ENCODE results near the gene EIF5. TPM values are rescaled to one million over a fixed set of nuclear protein-coding genes. Genes with fewer than 3 reads are reported as not detected.

The EIF5 gene
- 100 to 1,000 TPM; 434 to 457 (median 451) TPM for total RNA-seq

DNA sequence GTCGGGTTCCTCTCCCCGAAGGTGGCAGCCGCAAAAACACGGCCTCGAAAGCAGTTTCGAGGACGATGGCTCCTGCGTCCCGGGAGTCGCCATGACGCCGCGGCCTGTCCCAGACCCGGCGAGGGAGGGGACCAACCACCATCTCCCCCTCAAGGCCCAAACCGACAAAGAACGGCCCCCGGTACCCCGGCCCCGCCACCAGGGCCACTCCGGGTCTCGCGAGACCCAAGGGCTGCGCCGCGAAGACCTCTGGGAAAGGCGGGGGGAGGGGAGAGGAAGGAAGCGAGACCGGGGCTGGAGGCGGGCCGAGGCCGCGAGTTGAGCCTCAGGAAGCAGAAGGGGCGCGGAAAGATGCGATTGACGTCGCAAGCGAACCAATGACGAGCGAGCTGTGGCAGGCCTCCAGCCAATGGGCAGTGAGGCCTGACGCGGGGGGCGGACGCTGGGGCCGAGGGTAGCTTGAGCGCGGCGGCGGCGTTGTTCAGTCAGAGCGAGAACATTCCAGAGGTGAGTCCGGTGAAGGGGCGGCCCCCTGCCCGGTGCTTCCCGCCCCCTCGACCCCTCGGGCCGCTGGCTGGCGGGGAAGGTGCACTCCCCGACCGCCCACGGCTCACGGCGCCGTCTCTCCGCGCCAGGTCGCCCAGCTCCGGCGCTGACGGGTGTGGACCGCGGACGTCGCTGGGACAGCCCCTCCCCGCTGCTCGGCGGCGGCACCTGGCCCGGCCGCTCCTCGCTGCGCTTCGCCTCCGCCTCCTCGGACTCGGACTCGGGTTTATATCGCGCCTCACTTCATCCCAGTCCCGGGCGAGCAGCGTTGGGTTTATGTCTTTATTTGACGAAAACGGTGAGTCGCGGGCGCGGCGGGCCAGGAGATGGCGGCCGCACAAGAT, at the start of gene EIF5:
TSS of gene EIF5 (plus strand) at position 484 of the 890 bp plus-strand sequence. CDS start 1,624 bp downstream, outside the sequence.
- ATAC-seq (peak; percentile 88 to 89), DNase-seq (peak; percentile 98)
- Mint-ChIP-seq H3K9me3 (no peaks in the 10 kb centered on the region), H3K4me1 (ENCODE audit: low read depth) (peaks cover 41% of the 10 kb centered on the region), H3K36me3 (ENCODE audit: insufficient read depth) (peaks cover 36% of the 10 kb centered on the region), H3K27me3 (ENCODE audit: low read depth) (no peaks in the 10 kb centered on the region), H3K4me3 (peak within 1 kb of the TSS; percentile 94)

- no peaks in the 10 kb centered on the region for H3K9me3 Mint-ChIP-seq
- peaks cover 70% of the 10 kb centered on the region for H3K27me3 Mint-ChIP-seq (ENCODE audit: low read depth)
- H3K4me1 Mint-ChIP-seq (ENCODE audit: low read depth): peaks cover 6% of the 10 kb centered on the region
- no peak overlapping the region for H3K4me3 Mint-ChIP-seq
- H3K36me3 Mint-ChIP-seq (ENCODE audit: insufficient read depth): no peaks in the 10 kb centered on the region
- ATAC-seq (no peak), DNase-seq (no peak)
Measured at GRCh38 chr14:103284574-103285467, 49.2 kb upstream of the EIF5 start.

GRCh38 chr14:103286460-103286859, 47.6 kb upstream of the EIF5 start:
- Mint-ChIP-seq H3K36me3 (ENCODE audit: insufficient read depth) (no peaks in the 10 kb centered on the region), H3K27me3 (ENCODE audit: low read depth) (peaks cover 61% of the 10 kb centered on the region), H3K4me1 (ENCODE audit: low read depth) (no peaks in the 10 kb centered on the region), H3K9me3 (no peaks in the 10 kb centered on the region), H3K4me3 (no peak overlapping the region)
- ATAC-seq (no peak), DNase-seq (no peak)

DNA sequence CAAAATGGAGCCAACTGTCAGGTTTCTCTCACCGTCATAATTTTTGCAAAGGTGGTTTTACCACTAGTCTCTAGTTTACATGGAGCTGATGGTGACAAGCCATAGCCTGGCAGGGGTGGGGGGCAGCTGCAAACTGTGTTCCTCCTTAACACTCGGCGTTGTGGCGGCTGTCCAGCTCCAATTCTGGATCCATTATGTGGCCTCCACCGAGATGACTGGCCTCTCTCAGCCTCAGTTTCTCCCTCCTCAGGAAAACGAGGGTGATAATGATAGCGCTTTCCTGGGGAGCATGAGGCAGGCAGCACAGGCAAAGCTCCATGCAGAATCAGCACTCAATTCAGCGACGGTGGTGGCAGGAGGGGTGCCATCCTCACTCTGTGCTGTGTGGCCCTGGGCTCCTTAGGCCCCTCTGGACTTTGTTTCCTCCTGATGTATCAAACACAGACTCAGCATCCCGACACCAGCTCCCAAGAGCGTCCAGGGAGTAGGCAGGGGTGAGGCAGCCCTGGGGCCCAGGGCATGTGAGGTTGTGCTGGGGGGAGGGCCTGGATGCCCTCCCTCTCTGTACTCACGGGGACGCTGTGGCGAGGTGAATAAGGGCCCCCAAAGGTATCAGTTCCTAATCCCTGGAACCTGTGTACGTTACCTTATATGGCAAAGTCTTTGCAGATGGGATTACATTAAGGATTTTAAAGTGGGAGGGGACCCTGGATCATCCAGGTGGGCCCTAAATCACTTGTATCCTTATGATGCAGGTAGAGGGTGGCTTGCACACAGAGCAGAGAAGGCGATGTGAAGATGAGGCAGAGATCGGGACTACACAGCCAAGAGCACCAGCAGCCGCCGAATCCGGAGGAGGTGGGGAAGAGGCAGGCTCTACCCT, 46.8 kb upstream of the EIF5 start:
- ATAC-seq (no peak), DNase-seq (no peak)
- Mint-ChIP-seq H3K27me3 (ENCODE audit: low read depth) (peaks cover 60% of the 10 kb centered on the region), H3K36me3 (ENCODE audit: insufficient read depth) (no peaks in the 10 kb centered on the region), H3K4me1 (ENCODE audit: low read depth) (no peaks in the 10 kb centered on the region), H3K4me3 (no peak overlapping the region), H3K9me3 (no peaks in the 10 kb centered on the region)

- no peak overlapping the region for H3K4me3 Mint-ChIP-seq
- ATAC-seq (no peak), DNase-seq (no peak)
- peaks cover 4% of the 10 kb centered on the region for H3K4me1 Mint-ChIP-seq (ENCODE audit: low read depth)
- no peaks in the 10 kb centered on the region for H3K36me3 Mint-ChIP-seq (ENCODE audit: insufficient read depth)
- H3K9me3 Mint-ChIP-seq: no peaks in the 10 kb centered on the region
- H3K27me3 Mint-ChIP-seq (ENCODE audit: low read depth): peaks cover 57% of the 10 kb centered on the region
Measured at GRCh38 chr14:103288076-103288766, 45.8 kb upstream of the EIF5 start.

GRCh38 chr14:103290056-103290455, 44.0 kb upstream of the EIF5 start:
- no peaks in the 10 kb centered on the region for H3K9me3 Mint-ChIP-seq
- ATAC-seq: no peak
- DNase-seq: no peak
- peaks cover 4% of the 10 kb centered on the region for H3K4me1 Mint-ChIP-seq (ENCODE audit: low read depth)
- H3K4me3 Mint-ChIP-seq: no peak overlapping the region
- peaks cover 50% of the 10 kb centered on the region for H3K27me3 Mint-ChIP-seq (ENCODE audit: low read depth)
- H3K36me3 Mint-ChIP-seq (ENCODE audit: insufficient read depth): no peaks in the 10 kb centered on the region

DNA sequence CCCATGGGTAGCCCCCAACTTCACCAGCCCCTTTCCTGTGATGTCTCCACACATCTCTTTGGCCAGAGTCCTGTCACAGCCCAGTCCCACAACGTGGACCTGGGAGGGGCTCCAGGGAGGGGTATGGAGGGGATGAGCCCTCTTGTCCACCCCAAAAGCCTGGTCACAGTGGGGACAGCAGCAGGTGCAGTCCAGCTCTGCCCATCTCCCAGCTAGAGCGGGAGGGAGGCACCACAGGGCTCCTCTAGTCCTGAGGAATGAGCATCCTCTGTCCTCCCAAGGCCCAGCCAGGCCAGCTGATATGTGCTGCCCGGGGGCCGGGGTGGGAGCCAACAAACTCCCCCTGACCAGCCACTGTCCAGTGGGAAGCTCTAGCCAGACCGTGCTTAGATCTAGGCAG, 43.5 kb upstream of the EIF5 start:
- no peak for DNase-seq

DNA sequence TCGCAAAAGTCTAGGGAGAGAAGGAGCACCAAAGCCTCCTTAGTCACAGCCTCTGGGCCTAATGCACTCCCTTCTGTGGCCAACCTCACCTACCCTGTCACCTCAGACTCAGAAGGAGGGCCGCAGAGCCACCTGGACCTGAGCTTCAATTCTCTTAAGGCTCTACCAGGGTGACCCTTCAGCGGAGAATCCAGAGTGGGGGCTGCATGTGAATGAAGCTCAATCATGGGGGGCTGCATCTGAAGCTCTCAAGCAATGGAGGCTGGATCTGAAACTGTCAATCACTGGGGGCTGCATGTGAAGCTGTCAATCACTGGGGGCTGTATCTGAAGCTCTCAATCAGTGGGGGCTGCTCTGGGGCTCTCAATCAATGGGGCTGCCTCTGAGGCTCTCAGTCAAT, 43.1 kb upstream of the EIF5 start:
- no peak for DNase-seq
- no peaks in the 10 kb centered on the region for H3K9me3 Mint-ChIP-seq
- H3K36me3 Mint-ChIP-seq (ENCODE audit: insufficient read depth): no peaks in the 10 kb centered on the region
- H3K27me3 Mint-ChIP-seq (ENCODE audit: low read depth): peaks cover 48% of the 10 kb centered on the region
- no peak for ATAC-seq
- no peak overlapping the region for H3K4me3 Mint-ChIP-seq
- H3K4me1 Mint-ChIP-seq (ENCODE audit: low read depth): peaks cover 4% of the 10 kb centered on the region

More for the DNA sequence above, 43.5 kb upstream of the EIF5 start:
- Mint-ChIP-seq H3K9me3 (no peaks in the 10 kb centered on the region), H3K4me1 (ENCODE audit: low read depth) (peaks cover 4% of the 10 kb centered on the region), H3K36me3 (ENCODE audit: insufficient read depth) (no peaks in the 10 kb centered on the region), H3K4me3 (no peak overlapping the region), H3K27me3 (ENCODE audit: low read depth) (peaks cover 50% of the 10 kb centered on the region)
- no peak for ATAC-seq

DNA sequence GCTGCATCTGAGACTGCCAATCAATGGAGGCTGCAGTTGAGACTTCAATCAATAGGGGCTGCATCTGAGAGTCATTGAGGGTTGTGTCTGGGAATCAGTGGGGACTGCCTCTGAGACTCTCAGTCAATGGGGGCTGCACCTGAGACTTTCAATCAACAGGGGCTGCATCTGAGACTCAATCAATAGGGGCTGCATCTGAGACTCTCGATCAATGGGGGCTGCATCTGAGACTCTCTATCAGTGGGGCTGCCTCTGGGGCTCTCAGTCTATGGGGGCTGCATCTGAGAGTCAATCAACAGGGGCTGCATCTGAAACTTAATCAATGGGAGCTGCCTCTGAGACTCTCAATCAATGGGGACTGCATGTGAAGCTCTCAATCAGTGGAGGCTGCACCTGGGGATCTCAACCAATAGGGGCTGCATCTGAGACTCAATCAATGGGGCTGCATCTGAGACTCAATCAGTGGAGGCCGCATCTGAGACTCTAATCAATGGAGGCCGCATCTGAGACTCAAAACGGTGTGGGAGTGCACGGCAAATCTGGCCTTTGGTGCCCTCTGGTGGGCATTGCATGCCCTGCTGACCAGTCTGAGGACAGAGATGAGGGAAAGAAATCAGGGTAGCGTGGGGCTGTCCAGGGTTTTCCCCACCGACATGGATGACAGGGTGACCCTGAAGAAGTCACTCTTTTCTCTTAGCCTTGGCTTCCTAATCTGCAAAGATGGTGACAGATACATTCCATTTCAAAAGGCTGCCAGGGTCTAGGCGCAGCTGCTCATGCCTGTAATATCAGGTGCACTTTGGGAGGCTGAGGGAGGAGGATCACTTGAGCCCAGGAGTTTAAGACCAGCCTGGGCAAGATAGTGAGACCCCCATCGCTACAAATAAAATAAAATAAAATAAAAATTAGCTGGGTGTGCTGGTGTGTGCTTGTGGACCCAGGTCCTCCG, 41.3 kb upstream of the EIF5 start:
- H3K4me1 Mint-ChIP-seq (ENCODE audit: low read depth): peaks cover 4% of the 10 kb centered on the region
- DNase-seq: peak; percentile 68
- ATAC-seq: peak; percentile 89 to 94
- no peaks in the 10 kb centered on the region for H3K9me3 Mint-ChIP-seq
- H3K36me3 Mint-ChIP-seq (ENCODE audit: insufficient read depth): no peaks in the 10 kb centered on the region
- peaks cover 35% of the 10 kb centered on the region for H3K27me3 Mint-ChIP-seq (ENCODE audit: low read depth)
- no peak overlapping the region for H3K4me3 Mint-ChIP-seq

DNA sequence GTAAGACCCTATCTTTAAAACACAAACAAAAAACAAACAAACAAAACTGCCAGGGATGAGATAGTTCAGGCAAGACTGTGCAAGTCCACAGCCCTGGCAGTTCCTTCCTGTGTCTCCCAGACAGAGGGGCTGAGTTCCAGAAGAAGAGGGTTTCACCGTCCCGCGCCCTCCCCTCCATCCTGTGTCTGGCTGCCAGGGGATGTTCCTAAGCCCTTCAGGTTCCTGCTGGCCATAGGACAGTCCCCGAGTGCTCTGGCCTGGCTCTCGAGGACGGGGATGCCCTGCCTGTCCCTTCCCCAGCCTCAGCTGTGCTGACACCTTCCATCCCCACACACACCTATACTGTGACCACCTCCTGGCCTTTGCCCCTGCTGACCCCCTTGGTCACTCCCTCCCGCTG, 40.6 kb upstream of the EIF5 start:
- ATAC-seq (no peak), DNase-seq (no peak)
- Mint-ChIP-seq H3K4me3 (no peak overlapping the region), H3K27me3 (ENCODE audit: low read depth) (peaks cover 31% of the 10 kb centered on the region), H3K9me3 (no peaks in the 10 kb centered on the region), H3K36me3 (ENCODE audit: insufficient read depth) (no peaks in the 10 kb centered on the region), H3K4me1 (ENCODE audit: low read depth) (peaks cover 4% of the 10 kb centered on the region)

DNA sequence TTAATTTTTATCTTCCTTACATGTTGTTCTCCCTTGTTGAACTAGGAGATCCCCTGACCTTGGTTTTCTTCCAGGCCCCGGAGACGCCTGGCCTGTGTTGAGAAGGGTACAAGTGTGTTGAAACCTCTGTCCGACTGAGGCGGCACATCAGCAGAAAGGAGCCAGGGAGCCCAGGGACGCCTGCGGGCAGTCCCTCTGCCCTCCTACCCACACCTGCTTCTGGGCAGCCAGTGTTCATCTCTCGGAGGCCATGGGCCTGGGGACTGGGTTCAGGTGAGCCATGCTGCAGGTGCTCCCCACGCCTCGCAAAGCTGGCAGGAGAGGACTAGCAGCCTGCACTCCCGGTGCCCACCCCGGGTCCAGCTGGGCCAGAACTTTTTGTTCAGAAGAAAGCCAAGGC, 39.9 kb upstream of the EIF5 start:
- no peak for ATAC-seq

GRCh38 chr14:103296007-103296406, 38.0 kb upstream of the EIF5 start:
- Mint-ChIP-seq H3K36me3 (ENCODE audit: insufficient read depth) (no peaks in the 10 kb centered on the region), H3K4me1 (ENCODE audit: low read depth) (peaks cover 4% of the 10 kb centered on the region), H3K27me3 (ENCODE audit: low read depth) (peaks cover 28% of the 10 kb centered on the region), H3K9me3 (no peaks in the 10 kb centered on the region), H3K4me3 (no peak overlapping the region)
- no peak for DNase-seq
- no peak for ATAC-seq

More for the DNA sequence above, 39.9 kb upstream of the EIF5 start:
- no peaks in the 10 kb centered on the region for H3K36me3 Mint-ChIP-seq (ENCODE audit: insufficient read depth)
- H3K4me3 Mint-ChIP-seq: no peak overlapping the region
- H3K27me3 Mint-ChIP-seq (ENCODE audit: low read depth): peaks cover 31% of the 10 kb centered on the region
- peaks cover 4% of the 10 kb centered on the region for H3K4me1 Mint-ChIP-seq (ENCODE audit: low read depth)
- H3K9me3 Mint-ChIP-seq: no peaks in the 10 kb centered on the region
- no peak for DNase-seq
